Activated CD4-positive, alpha-beta memory T cell treated with anti-CD3 and anti-CD28 coated beads for 36 hours (primary cell): ENCODE data around the gene FAM120A. TPM values are rescaled to one million over a fixed set of nuclear protein-coding genes. Genes with fewer than 3 reads are reported as not detected.
"Not testable (repeated sequence)": the region's sequence is repeated elsewhere in the genome, so short reads cannot be mapped to it uniquely, and the experiment has no call there.

Source experiments
- CTCF ChIA-PET: fragments of 350-600 bp; sonication (Branson Sonifier 250); formaldehyde crosslinking; loops from one replicate; lab custom pipeline; 2021; ENCODE audit warnings: antibody characterized with exemption, inconsistent platforms; lab: Charles Lee
- POLR2A ChIA-PET: fragments of 350-600 bp; sonication (Branson Sonifier 250); formaldehyde crosslinking; loops from one replicate; lab custom pipeline; 2021; ENCODE audit warnings: antibody characterized with exemption; lab: Charles Lee
- DNase-seq: peaks from one replicate; pipeline ENCODE4 v3.0.0-alpha.2; 2020
- H3K27ac Mint-ChIP-seq: one replicate; pipeline ENCODE4 v1.8.0; 2021; ENCODE audit warnings: mixed read lengths
- H3K27me3 Mint-ChIP-seq: one replicate; pipeline ENCODE4 v1.8.0; 2021; ENCODE audit warnings: mixed read lengths
- H3K36me3 Mint-ChIP-seq: one replicate; pipeline ENCODE4 v1.8.0; 2021; ENCODE audit warnings: mixed read lengths
- H3K4me1 Mint-ChIP-seq: one replicate; pipeline ENCODE4 v1.8.0; 2021; ENCODE audit warnings: low read depth, mixed read lengths
- H3K4me3 Mint-ChIP-seq: one replicate; pipeline ENCODE4 v1.8.0; 2021; ENCODE audit warnings: mild to moderate bottlenecking, mixed read lengths
- H3K9me3 Mint-ChIP-seq: one replicate; pipeline ENCODE4 v1.8.0; 2021; ENCODE audit warnings: mixed read lengths
- intact Hi-C: fragments of 100-400 bp; cut with micrococcal nuclease; formaldehyde crosslinking; loops from one replicate; pipeline ENCODE4 v1.15.1; 2023
- total RNA-seq, 2 experiments: library from RNA; stranded (reverse); gene quantifications; one replicate each; pipeline ENCODE4 v1.2.3, GENCODE V29; 2021

The FAM120A gene
- total RNA-seq, 2 experiments from 2014 or later, result 124 to 126 TPM

GRCh38 chr9:93500571-93501298 is 49.2 kb downstream of the FAM120A start:
- H3K9me3 Mint-ChIP-seq, result no peaks in the 10 kb centered on the region
- no peaks in the 10 kb centered on the region for H3K27me3 Mint-ChIP-seq
- ChIA-PET CTCF (interaction anchor here (0.8 to 1.2 kb wide), 2 partner anchors 23 to 65 kb away, joined by 3 read pairs; no protein-coding TSS in a partner anchor), POLR2A (interaction anchor here (0.6 kb wide), 1 partner anchor 47 kb away, joined by 4 read pairs; the partner anchor contains the start of gene FAM120AOS)
- H3K4me3 Mint-ChIP-seq, result peak overlapping the region; percentile 39
- peaks cover 66% of the 10 kb centered on the region for H3K36me3 Mint-ChIP-seq
- intact Hi-C loops, result loop anchor here (5.0 kb wide), 1 partner anchor 48 kb away; the partner anchor contains the start of genes FAM120A and FAM120AOS
- peak overlapping the region; percentile 49 for H3K27ac Mint-ChIP-seq
- DNase-seq, result no peak
- H3K4me1 Mint-ChIP-seq, result peaks cover 45% of the 10 kb centered on the region

- Mint-ChIP-seq H3K4me1 (peaks cover 49% of the 10 kb centered on the region), H3K27ac (peak overlapping the region; percentile 49)
- intact Hi-C loops, result loop anchor here (5.0 kb wide), 1 partner anchor 49 kb away; the partner anchor contains the start of genes FAM120A and FAM120AOS
Measured at GRCh38 chr9:93501406-93501805, 49.9 kb downstream of the FAM120A start.

GRCh38 chr9:93503381-93503780 is 51.9 kb downstream of the FAM120A start:
- CTCF ChIA-PET, result no interaction called here
- Mint-ChIP-seq H3K9me3 (no peaks in the 10 kb centered on the region), H3K27ac (no peak overlapping the region), H3K4me3 (no peak overlapping the region), H3K4me1 (peaks cover 64% of the 10 kb centered on the region), H3K36me3 (peaks cover 55% of the 10 kb centered on the region), H3K27me3 (no peaks in the 10 kb centered on the region)
- DNase-seq, result no peak
- intact Hi-C loops, result loop anchor here (5.0 kb wide), 1 partner anchor 51 kb away; the partner anchor contains the start of genes FAM120A and FAM120AOS
- POLR2A ChIA-PET, result no interaction called here

More at GRCh38 chr9:93501406-93501805, 49.9 kb downstream of the FAM120A start:
- peak overlapping the region; percentile 39 for H3K4me3 Mint-ChIP-seq
- CTCF ChIA-PET, result interaction anchor here (0.9 to 1.2 kb wide), 2 partner anchors 65 kb away, joined by 3 read pairs; no protein-coding TSS in a partner anchor
- DNase-seq, result no peak
- POLR2A ChIA-PET, result no interaction called here
- no peaks in the 10 kb centered on the region for H3K27me3 Mint-ChIP-seq
- H3K9me3 Mint-ChIP-seq, result no peaks in the 10 kb centered on the region
- peaks cover 66% of the 10 kb centered on the region for H3K36me3 Mint-ChIP-seq

- no peak overlapping the region for H3K4me3 Mint-ChIP-seq
- CTCF ChIA-PET, result interaction anchor here (1.4 kb wide), 1 partner anchor 397 kb away, joined by 6 read pairs; no protein-coding TSS in a partner anchor
- no peaks in the 10 kb centered on the region for H3K9me3 Mint-ChIP-seq
- no peak overlapping the region for H3K27ac Mint-ChIP-seq
- H3K4me1 Mint-ChIP-seq, result peaks cover 58% of the 10 kb centered on the region
- H3K27me3 Mint-ChIP-seq, result no peaks in the 10 kb centered on the region
- peaks cover 39% of the 10 kb centered on the region for H3K36me3 Mint-ChIP-seq
- no peak for DNase-seq
- intact Hi-C loops, result no loop called here
- POLR2A ChIA-PET, result no interaction called here
Measured at GRCh38 chr9:93505541-93506132, 54.2 kb downstream of the FAM120A start.

GRCh38 chr9:93507768-93508167 is 56.3 kb downstream of the FAM120A start:
- DNase-seq, result no peak
- Mint-ChIP-seq H3K27me3 (no peaks in the 10 kb centered on the region), H3K36me3 (peaks cover 22% of the 10 kb centered on the region), H3K27ac (peak overlapping the region; percentile 6), H3K9me3 (no peaks in the 10 kb centered on the region), H3K4me1 (peaks cover 55% of the 10 kb centered on the region), H3K4me3 (no peak overlapping the region)
- CTCF ChIA-PET, result no interaction called here
- intact Hi-C loops, result no loop called here
- POLR2A ChIA-PET, result no interaction called here

- Mint-ChIP-seq H3K27me3 (no peaks in the 10 kb centered on the region), H3K4me1 (peaks cover 53% of the 10 kb centered on the region), H3K9me3 (no peaks in the 10 kb centered on the region), H3K36me3 (peaks cover 18% of the 10 kb centered on the region), H3K4me3 (no peak overlapping the region), H3K27ac (no peak overlapping the region)
- POLR2A ChIA-PET, result no interaction called here
- CTCF ChIA-PET, result no interaction called here
- intact Hi-C loops, result no loop called here
- no peak for DNase-seq
Measured at GRCh38 chr9:93508207-93508606, 56.7 kb downstream of the FAM120A start.

- Mint-ChIP-seq H3K27me3 (no peaks in the 10 kb centered on the region), H3K9me3 (no peaks in the 10 kb centered on the region), H3K4me1 (peaks cover 48% of the 10 kb centered on the region), H3K27ac (no peak overlapping the region), H3K36me3 (peaks cover 17% of the 10 kb centered on the region), H3K4me3 (no peak overlapping the region)
- ChIA-PET POLR2A (no interaction called here), CTCF (no interaction called here)
- no peak for DNase-seq
- intact Hi-C loops, result no loop called here
Measured at GRCh38 chr9:93509084-93509483, 57.6 kb downstream of the FAM120A start.

- H3K27ac Mint-ChIP-seq, result no peak overlapping the region
- H3K27me3 Mint-ChIP-seq, result no peaks in the 10 kb centered on the region
- H3K9me3 Mint-ChIP-seq, result no peaks in the 10 kb centered on the region
- H3K4me3 Mint-ChIP-seq, result no peak overlapping the region
- DNase-seq, result no peak
- ChIA-PET CTCF (no interaction called here), POLR2A (no interaction called here)
- intact Hi-C loops, result no loop called here
- peaks cover 13% of the 10 kb centered on the region for H3K36me3 Mint-ChIP-seq
- H3K4me1 Mint-ChIP-seq, result peaks cover 42% of the 10 kb centered on the region
Measured at GRCh38 chr9:93510041-93510440, 58.6 kb downstream of the FAM120A start.

GRCh38 chr9:93511228-93511627 is 59.7 kb downstream of the FAM120A start:
- H3K9me3 Mint-ChIP-seq, H3K4me3 Mint-ChIP-seq, POLR2A ChIA-PET, DNase-seq, H3K27ac Mint-ChIP-seq, H3K36me3 Mint-ChIP-seq, CTCF ChIA-PET, H3K27me3 Mint-ChIP-seq, intact Hi-C loops: not testable (repeated sequence)
- H3K4me1 Mint-ChIP-seq, result peaks cover 33% of the 10 kb centered on the region

GRCh38 chr9:93512170-93512812 is 60.8 kb downstream of the FAM120A start:
- Mint-ChIP-seq H3K36me3 (peaks cover 12% of the 10 kb centered on the region), H3K4me1 (peaks cover 28% of the 10 kb centered on the region)
- CTCF ChIA-PET, DNase-seq, H3K9me3 Mint-ChIP-seq, H3K27ac Mint-ChIP-seq, intact Hi-C loops, POLR2A ChIA-PET, H3K4me3 Mint-ChIP-seq, H3K27me3 Mint-ChIP-seq: not testable (repeated sequence)

- intact Hi-C loops, result no loop called here
- no peak for DNase-seq
- Mint-ChIP-seq H3K9me3 (no peaks in the 10 kb centered on the region), H3K27me3 (no peaks in the 10 kb centered on the region), H3K4me1 (peaks cover 17% of the 10 kb centered on the region), H3K4me3 (no peak overlapping the region), H3K36me3 (peaks cover 9% of the 10 kb centered on the region), H3K27ac (no peak overlapping the region)
- CTCF ChIA-PET, result no interaction called here
- POLR2A ChIA-PET, result no interaction called here
Measured at GRCh38 chr9:93513606-93514005, 62.1 kb downstream of the FAM120A start.

- DNase-seq, result no peak
- Mint-ChIP-seq H3K9me3 (no peaks in the 10 kb centered on the region), H3K4me1 (peaks cover 8% of the 10 kb centered on the region), H3K27me3 (no peaks in the 10 kb centered on the region), H3K36me3 (peaks cover 15% of the 10 kb centered on the region), H3K27ac (no peak overlapping the region), H3K4me3 (no peak overlapping the region)
- CTCF ChIA-PET, result no interaction called here
- POLR2A ChIA-PET, result no interaction called here
- intact Hi-C loops, result no loop called here
Measured at GRCh38 chr9:93517331-93517730, 65.8 kb downstream of the FAM120A start.
